ENCODE measurements around the gene MIR17HG.

MIR17HG gene

GRCh38 chr13:91368676-91369440 is 21.4 kb downstream of the MIR17HG start:
- FAIRE-seq (no peak), DNase-seq (ENCODE audit: insufficient read length, low spot score) (no peak)
- no peak for TF ChIP-seq CTCF (IDR thresholded peaks at IDR 0.05; ENCODE audit: insufficient read depth, missing control alignments)

GRCh38 chr13:91369441-91369831 is 21.9 kb downstream of the MIR17HG start:
- DNase-seq (ENCODE audit: insufficient read length, low spot score) (no peak), FAIRE-seq (no peak)
- TF ChIP-seq CTCF (IDR thresholded peaks at IDR 0.05; ENCODE audit: insufficient read depth, missing control alignments) = no peak

- no peak for FAIRE-seq
- DNase-seq (ENCODE audit: insufficient read length, low spot score) = no peak
- no peak for TF ChIP-seq CTCF (IDR thresholded peaks at IDR 0.05; ENCODE audit: insufficient read depth, missing control alignments)
Observed at GRCh38 chr13:91370501-91370900, 23.0 kb downstream of the MIR17HG start.

- DNase-seq (ENCODE audit: insufficient read length, low spot score) = no peak
- TF ChIP-seq CTCF (IDR thresholded peaks at IDR 0.05; ENCODE audit: insufficient read depth, missing control alignments) = no peak
- no peak for FAIRE-seq
Observed at GRCh38 chr13:91372911-91373310, 25.4 kb downstream of the MIR17HG start.

DNA sequence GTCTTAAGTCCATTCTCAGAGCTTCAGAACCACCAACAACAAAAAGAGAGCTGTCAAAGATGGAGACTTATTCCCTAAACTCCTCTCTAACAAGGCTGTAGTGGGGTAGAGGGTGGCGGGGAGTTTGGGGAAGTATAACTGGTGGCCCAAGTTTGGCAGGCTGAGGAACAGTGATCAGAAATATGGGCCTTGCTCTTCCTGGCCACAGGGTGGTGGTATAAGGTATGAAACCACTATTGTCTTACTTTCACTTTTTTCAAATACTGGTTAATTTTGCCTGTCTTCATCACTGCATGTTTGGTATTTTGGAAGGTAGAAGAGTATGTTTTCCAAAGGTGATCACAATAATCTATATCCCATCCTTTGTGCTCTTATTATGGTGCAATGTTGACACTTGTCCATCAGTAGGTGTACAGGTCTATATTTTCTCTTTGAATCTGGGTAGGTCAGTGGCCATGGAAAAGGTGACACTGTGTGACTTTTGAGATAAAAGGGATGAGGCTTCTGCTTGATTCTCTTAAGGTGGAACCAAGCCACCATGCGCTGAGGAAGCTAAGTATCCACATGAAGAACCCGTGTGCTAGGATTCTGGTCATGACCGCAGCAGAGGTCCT is 27.7 kb downstream of the MIR17HG start:
- FAIRE-seq = no peak
- peak; percentile 33 for TF ChIP-seq CTCF (IDR thresholded peaks at IDR 0.05; ENCODE audit: insufficient read depth, missing control alignments)
- no peak for DNase-seq (ENCODE audit: insufficient read length, low spot score)

GRCh38 chr13:91381371-91381770 is 33.9 kb downstream of the MIR17HG start:
- FAIRE-seq = no peak

More at GRCh38 chr13:91381371-91381770, 33.9 kb downstream of the MIR17HG start:
- TF ChIP-seq CTCF (IDR thresholded peaks at IDR 0.05; ENCODE audit: insufficient read depth, missing control alignments) = peak; percentile 41
- no peak for DNase-seq (ENCODE audit: insufficient read length, low spot score)
